ENCODE data around the gene GALNT11. TPM values are rescaled to one million over a fixed set of nuclear protein-coding genes. Genes with fewer than 3 reads are reported as not detected.

GALNT11 gene
- total and polyA plus RNA-seq, 11 donors = 10.6 to 28.8 (median 22.0) TPM

DNA sequence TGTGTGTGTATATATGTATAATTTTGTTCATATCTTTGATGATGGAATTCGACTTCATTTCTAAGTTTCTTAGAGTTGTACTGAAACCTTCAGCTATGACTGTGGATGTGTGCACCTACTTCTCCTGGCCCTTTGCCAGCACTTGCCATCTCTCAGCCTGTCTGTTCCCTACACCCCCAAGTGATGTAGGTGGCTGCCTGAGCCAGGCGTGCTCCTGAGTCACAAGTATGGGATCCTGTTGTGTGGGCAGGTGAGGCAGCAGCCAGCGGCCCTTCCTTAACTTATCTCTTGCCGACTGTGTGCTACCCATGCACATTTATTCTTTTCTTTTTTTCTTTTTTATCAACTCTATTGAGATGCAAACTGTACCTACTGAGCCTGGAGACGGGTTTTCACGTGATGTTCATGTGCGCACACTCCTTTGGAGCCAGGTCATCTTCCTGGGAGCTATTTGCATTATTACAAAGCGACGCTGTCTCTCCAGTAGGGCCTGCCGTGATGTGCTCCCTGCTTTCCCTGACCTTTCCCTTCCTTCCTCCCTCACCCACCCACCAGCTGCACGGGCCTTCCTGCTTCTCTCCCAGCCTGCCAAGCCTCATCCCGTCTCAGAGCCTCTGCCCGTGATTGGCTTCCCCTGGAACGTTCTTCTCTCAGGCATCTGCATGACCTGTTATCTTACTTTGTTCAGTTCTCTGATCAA lies 31.3 kb upstream of the GALNT11 start:
- 52 to 64% (median 56%) methylated on average over 14 of the region's 14 CpGs for WGBS, 4 donors
- no peak for ATAC-seq
- Histone ChIP-seq H3K27ac (no peak overlapping the region), H3K4me1 (peaks cover 0 to 3% (median 0%) of the 10 kb centered on the region in 12 donors), H3K4me3 (no peak overlapping the region), H3K36me3 (no peaks in the 10 kb centered on the region), H3K27me3 (peaks cover 0 to 17% (median 0%) of the 10 kb centered on the region in 9 donors), H3K9me3 (no peaks in the 10 kb centered on the region)
- TF ChIP-seq CTCF (IDR thresholded peaks at IDR 0.05) (no peak), POLR2A (IDR thresholded peaks at IDR 0.05) (no peak)
- intact Hi-C loops (cut with DNase I) = loop anchor here in 1 of 10 donors (5.0 kb wide), 1 partner anchor 132 kb away; no protein-coding TSS in a partner anchor
- no peak for DNase-seq

DNA sequence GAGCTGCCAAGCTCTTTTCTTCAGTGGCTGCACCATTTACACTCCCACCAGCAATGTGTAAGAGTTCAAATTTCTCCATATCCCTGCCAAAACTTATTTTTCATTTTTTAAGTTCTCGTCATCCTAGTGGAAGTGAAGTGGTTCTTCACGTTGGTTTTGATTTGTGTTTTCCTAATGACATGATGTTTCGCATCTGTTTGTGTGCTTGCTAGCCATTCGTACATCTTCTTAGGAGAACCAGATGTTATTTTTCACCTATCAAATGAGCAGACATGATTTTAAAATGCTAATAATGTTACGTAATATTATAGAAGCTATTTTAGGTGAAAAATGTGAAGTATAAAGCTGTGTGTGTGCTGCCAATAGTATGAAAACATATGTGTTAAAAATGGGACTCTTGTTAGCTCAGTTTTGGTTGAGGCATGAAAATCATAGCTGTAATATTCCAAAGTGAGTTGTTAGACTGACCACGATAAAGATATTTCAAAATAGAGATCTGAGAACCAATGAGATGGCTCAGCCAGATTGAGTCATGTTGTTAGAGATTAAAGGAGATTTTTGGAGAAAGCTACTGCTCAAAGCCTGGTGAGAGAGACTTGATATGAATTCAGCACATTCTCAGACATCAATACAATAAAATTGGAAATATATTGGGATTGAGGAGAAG lies 25.9 kb upstream of the GALNT11 start:
- ATAC-seq = peak in 1 of 4 donors; percentile 71
- Histone ChIP-seq H3K4me1 (no peaks in the 10 kb centered on the region), H3K27ac (no peak overlapping the region), H3K27me3 (peaks cover 0 to 14% (median 0%) of the 10 kb centered on the region in 9 donors), H3K36me3 (no peaks in the 10 kb centered on the region), H3K9me3 (no peaks in the 10 kb centered on the region), H3K4me3 (peak overlapping the region in 1 of 12 donors; percentile 8)
- TF ChIP-seq POLR2A (IDR thresholded peaks at IDR 0.05) = no peak
- DNase-seq = no peak
- intact Hi-C loops (cut with DNase I) = no loop called here
- WGBS, 4 donors = 67 to 77% (median 68%) methylated on average over 6 of the region's 6 CpGs

- WGBS, 4 donors = 77 to 93% (median 81%) methylated on average over 1 of the region's 1 CpG
- ATAC-seq = no peak
- TF ChIP-seq POLR2A (IDR thresholded peaks at IDR 0.05) = no peak
Measured at GRCh38 chr7:152000191-152000590, 25.3 kb upstream of the GALNT11 start.

GRCh38 chr7:152006336-152006735 lies 19.1 kb upstream of the GALNT11 start:
- DNase-seq (no peak), ATAC-seq (no peak)
- Histone ChIP-seq H3K4me3 (no peak overlapping the region), H3K36me3 (no peaks in the 10 kb centered on the region), H3K27ac (no peak overlapping the region), H3K4me1 (no peaks in the 10 kb centered on the region), H3K9me3 (no peaks in the 10 kb centered on the region), H3K27me3 (no peaks in the 10 kb centered on the region)
- TF ChIP-seq CTCF (IDR thresholded peaks at IDR 0.05) (no peak), POLR2A (IDR thresholded peaks at IDR 0.05) (no peak)
- WGBS, 4 donors = 55 to 61% (median 59%) methylated on average over 6 of the region's 6 CpGs
- intact Hi-C loops (cut with DNase I) = loop anchor here in 1 of 10 donors (2.0 kb wide), 1 partner anchor 22 kb away; no protein-coding TSS in a partner anchor

More at GRCh38 chr7:152000191-152000590, 25.3 kb upstream of the GALNT11 start:
- H3K27me3 ChIP-seq = peaks cover 0 to 11% (median 0%) of the 10 kb centered on the region in 9 donors
- H3K9me3 ChIP-seq = no peaks in the 10 kb centered on the region
- H3K36me3 ChIP-seq = no peaks in the 10 kb centered on the region
- DNase-seq = no peak
- no peaks in the 10 kb centered on the region for H3K4me1 ChIP-seq
- H3K27ac ChIP-seq = no peak overlapping the region
- intact Hi-C loops (cut with DNase I) = no loop called here
- no peak overlapping the region for H3K4me3 ChIP-seq

DNA sequence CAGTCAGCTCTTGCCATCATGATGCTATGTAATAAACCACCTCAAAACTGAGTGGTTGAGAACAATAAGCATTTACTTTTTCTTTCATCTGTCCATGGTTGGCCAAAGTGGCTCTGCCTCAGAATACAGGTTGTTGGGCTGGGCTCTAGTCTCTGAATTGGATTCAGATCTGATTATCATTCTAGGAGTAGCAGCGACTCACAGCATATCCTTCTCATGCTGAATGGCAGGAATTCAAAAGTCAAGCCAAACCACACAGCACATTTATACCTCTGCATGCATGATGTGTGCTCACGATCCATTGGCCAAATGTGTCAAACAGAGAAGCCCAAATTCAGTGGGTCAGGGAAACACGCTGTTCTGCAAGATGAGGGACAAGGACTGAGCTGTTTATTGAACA lies 13.6 kb upstream of the GALNT11 start:
- H3K4me3 ChIP-seq = no peak overlapping the region
- no peaks in the 10 kb centered on the region for H3K36me3 ChIP-seq
- ATAC-seq (no peak), DNase-seq (no peak)
- H3K27ac ChIP-seq = no peak overlapping the region
- H3K4me1 ChIP-seq = no peaks in the 10 kb centered on the region
- intact Hi-C loops (cut with DNase I) = no loop called here
- no peaks in the 10 kb centered on the region for H3K27me3 ChIP-seq
- TF ChIP-seq POLR2A (IDR thresholded peaks at IDR 0.05) (no peak), CTCF (IDR thresholded peaks at IDR 0.05) (no peak)
- 72 to 81% (median 76%) methylated on average over 3 of the region's 3 CpGs for WGBS, 4 donors
- peaks cover 0 to 5% (median 0%) of the 10 kb centered on the region in 12 donors for H3K9me3 ChIP-seq

Data from heart left ventricle (tissue), 16 donors.